GM19351 (cell line): Measurements from ENCODE around the gene PYGB.
"Not testable (repeated sequence)": the region's sequence is repeated elsewhere in the genome, so short reads cannot be mapped to it uniquely, and the experiment has no call there.

Source experiments
- ATAC-seq: cut with Tn5 transposase; IDR thresholded peaks from one replicate; pipeline ENCODE4 v1.9.1; 2021; ENCODE audit warnings: mild to moderate bottlenecking, moderate library complexity; ENCODE audit not compliant: unreplicated experiment

PYGB gene

DNA sequence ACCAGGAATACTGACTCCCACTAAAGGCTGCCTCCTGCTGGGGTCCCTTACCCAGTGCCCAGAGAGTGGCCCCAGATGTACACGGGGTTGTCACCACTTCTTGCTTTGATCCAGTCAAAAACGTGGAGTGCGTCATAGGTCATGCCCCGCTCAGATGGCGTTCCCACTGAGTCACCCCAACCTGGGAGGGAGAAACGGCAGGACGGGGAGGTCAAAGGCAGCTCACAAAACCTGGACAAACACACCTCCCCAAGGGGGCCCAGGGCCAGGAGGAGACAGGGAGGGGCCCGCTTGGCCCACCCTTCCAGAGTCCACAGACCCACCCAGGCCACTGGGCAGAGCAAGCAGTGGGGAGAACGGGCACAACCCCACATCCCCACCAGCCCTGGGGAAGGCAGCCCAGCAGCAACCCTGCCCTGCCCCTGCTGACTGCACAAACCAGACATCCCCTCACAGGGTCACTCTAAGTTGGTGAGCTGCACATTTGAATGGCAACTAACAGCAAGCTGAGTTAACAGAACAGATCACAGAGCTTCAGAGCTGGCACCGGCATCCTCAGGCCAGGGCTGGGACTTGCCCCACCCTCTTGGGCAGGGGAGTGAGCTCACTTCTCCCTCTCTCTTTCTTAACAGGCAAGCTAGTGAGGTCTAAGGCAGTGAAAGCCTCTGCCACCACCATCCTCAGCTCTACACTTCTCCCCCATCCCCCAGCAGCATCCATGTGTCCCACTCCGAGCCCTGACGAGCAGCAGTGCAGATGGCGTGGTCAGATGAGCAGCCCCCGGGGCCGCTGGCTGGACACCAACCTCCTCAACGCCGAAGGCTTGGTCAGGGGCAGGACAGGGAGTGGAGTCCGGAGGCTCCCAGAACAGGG is 61.7 kb downstream of the PYGB start:
- no peak for ATAC-seq

GRCh38 chr20:25310268-25310920 is 62.5 kb downstream of the PYGB start:
- ATAC-seq = peak; percentile 95

DNA sequence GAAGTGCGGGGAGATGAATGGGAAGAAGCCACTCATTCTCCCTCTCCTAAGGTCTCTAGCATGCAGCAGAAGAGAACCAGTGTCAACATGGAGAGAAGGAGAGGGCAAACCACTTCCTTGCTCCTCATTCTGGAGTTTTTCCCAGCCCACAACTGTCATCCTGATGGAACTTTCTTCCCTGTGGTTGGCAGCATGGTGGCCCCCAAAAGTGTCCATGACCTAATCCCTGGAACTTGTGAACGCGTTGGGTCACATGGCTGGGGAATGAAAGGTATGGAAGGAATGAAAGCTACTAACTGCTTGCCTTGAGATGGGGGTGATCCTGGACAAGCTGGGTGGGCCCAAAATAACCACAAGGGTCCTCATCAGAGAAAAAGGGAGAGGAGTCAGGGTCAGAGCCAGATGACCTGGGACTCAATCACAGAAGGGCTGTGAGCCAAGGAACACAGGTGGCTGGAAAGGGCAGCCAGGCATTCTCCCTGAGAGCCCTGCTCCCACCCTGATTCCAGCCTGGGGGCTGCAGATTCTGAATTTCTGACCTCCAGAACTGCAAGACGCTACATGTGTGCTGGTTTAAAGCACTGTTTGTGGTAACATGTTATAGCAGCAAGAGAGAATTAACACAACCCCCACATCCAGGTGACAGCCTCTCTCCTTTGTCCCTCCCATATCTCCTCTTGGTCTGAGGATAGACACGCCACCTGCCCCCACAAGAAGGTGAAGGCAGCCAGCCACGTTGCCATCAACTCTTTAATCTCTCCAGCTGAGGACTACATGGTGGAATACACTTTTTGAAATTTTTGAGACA is 63.2 kb downstream of the PYGB start:
- ATAC-seq = no peak

GRCh38 chr20:25312716-25313115 is 64.8 kb downstream of the PYGB start:
- ATAC-seq = not testable (repeated sequence)

- no peak for ATAC-seq
Observed at GRCh38 chr20:25313593-25313992, 65.7 kb downstream of the PYGB start.

DNA sequence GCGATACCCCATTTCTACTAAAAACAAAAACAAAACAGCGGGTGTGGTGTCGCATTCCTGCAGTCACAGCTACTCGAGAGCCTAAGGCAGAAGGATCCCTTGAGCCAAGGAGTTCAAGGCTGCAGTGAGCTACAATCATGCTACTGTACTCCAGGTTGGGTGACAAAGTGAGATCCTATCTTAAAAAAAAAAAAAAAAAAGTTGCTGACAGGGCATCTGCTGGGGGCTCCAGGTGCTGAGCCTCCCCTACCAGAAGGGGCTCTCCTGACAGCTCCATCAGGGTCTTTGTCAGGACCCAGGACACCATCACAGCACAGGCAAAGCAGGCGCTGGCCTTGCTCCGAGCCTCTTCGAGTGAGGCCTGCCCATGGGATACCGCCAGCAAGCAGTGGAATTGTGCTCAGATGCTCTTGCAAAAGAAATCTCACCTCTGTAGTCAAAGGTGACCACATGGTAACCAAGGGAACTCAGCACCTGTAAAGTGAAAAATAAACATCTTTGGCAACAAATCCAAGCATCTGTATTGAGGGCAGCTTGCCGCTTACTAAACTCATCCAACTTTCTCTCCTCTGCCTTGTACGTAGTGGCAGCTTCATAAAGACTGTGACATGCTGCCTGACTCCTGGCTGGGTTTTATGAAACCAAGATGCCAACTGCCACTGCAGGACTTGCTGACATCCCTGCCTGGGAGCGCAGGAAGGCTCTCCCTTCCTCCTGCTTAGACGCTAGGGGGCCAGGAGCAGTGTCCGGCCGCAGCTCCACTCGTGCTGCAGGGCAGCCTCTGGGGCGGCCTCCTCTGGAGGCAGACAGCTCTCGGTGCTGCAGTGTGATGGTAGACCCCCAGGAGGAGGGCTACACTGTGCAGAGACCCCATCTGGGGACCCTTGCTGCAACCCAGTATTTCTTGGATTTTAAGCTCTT is 66.9 kb downstream of the PYGB start:
- no peak for ATAC-seq

DNA sequence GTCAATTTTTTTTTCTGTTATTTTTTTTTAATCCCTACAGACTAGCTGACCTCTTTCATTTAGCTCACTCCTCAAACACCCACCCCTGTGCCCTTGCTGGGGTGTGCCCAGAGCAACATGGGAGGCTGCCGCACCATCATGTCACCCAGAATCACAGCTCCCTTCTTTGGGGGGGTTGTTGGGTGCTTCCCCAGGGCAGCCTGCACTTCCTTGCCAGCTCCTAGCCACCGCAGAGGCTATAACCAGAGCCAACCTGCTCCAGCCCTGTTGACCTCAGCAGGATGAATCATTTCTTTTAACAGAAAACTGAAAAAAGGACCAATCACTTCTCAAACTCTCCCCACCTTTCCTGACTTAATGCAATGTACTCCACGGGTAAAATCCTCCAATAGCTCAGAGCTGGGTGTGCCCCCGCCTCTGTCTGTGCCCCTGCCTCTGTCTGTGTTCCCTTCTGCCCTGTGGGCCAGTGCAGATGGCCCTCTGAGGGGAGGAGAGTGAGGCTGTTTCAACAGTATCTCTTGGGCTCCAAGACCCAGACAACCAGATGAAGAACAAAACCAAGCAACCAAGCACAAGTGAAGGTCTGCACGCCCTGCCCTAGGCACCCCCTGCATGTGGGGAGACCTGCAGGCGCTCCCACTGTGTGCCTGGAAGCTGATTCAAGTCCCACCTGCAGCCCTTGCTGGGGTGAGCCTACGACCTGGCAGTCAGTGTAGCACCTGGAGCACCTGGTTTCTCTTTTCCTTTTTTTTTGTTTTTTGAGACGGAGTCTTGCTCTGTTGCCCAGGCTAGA is 67.7 kb downstream of the PYGB start:
- no peak for ATAC-seq

DNA sequence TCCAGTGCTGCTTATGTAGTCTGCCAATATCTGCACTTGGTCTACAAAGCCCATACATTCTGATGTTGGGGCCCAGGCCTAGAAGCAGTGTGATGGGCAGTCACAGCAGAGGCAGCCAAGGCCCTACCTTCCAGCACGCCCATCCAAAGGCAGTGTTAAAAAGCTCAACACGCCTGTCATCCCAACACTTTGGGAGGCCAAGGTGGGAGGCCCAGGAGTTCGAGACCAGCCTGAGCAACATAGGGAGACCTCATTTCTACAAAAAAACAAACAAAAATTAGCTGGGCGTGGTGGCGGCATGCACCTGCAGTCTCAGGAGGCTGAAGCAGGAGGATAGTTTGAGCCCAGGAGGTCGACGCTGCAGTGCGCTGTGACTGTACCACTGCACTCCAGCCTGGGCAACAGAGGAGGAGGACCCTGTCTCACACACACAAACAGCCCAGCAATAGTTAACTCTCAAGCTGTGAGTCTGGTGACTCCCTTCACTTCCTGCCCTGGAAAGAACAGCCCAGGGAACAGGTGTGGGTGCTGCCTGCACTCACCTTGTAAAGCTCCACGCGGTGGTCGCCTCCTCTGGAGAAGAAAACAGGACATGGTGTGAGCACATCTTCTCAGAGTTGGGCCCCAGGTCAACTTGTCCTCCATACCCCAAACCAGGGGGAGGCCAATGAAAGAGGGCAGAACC is 68.8 kb downstream of the PYGB start:
- no peak for ATAC-seq

DNA sequence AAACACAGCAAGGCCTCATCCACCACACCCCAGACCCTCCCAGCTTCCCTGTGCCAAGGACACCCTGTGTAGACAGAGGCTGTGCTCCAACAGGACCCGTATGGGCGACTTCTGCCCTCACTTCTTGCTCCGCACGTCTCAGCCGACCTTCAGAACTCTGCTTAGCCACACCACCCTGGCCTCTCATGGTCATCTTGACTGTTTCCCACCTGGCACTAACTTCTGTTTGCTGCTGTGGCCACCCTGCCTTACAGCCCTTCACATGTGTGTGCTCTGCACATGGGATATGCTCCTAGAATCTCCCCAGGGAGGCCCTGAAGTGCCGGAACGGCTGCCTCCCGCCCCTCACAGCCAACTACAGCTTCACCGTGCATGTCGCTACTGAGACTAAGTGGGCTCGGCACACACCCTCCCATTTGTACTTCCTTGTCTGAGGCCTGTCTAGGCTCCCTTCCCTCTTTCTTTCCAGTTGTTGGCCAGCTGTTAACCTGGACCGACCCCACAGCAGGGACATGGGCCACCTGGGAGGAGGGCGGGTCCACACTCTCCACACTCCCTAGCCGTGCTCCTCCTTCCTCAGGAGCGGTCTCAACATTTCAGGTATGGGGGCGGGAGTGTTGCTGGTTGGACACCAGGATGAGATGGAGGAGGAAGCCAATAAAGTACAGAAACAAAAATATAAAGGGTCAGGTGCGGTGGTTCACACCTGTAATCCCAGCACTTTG is 69.6 kb downstream of the PYGB start:
- no peak for ATAC-seq

GRCh38 chr20:25318471-25319240 is 70.8 kb downstream of the PYGB start:
- ATAC-seq = peak; percentile 95

DNA sequence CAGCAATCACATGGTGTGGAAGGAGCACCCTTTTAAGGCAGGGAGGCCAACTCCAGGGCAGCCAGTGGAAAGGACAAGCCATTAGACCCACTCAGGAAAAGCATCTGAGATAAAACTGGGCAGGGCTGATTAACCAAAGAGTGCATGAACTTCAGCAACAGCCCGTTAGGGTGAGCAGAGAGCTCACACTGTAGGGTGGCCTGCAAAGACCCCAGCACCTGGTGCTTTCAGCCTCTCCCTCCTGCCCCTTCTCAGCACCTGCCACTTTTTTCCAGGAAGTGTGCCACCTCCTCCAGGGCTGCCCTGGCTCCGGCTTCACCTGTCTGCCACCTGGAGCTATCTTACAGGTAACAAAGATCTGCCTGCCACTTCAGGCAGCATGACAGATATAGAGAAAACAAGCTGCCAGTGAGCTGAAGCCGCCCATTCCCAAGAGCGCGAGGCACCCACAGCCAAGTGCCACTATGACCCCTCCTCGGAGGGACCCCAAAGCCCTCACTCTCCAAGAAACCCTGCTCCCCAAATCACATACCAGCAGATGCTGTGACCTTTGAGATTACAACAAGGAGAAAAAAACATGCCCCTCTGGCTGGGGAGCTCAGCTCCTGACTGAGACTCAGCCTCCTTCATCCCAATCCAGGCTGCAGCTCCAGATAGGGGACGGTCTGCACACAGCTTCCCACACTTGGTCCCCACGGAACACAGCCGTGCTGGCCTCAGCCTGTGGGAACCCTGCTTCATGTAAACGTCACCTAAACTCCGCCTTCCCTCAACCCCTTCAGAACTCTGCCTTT is 71.6 kb downstream of the PYGB start:
- peak; percentile 24 for ATAC-seq

DNA sequence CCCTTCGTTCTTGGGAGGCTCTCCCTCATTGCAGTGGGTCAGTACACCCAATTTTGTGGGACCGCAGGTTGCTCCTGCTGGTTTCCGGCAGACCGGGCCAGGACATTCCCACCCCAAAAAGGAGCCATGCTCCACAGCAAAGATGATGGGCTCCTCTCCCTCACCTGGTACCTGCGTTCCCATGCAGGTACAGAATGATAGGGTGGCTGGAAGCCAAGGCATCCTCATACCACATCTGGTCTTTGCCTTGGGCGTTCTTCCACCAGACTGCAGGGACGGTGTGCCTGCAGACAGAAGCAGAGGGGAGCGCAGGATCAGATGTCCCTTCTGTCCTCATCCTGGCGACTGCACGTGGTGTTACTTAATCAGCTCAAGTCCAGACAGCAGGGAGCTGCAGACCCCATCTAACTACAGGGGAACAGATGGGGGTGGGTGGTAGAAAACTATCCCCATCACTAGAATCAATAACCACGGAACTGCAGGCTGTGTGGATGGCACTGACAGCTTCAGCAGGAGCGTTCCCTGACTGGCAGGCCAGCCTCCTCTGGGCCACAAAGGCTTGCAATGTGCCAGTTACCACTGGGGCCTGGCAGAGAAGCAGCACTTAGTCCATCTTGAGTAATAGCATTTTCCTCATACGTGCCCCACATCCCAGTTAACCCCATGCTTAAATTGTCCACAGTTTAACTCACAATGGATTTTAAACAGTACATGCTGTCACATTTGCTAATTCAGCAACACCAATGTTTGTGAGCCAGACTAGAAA is 72.3 kb downstream of the PYGB start:
- ATAC-seq = no peak

- ATAC-seq = no peak
Observed at GRCh38 chr20:25321262-25321831, 73.5 kb downstream of the PYGB start.

DNA sequence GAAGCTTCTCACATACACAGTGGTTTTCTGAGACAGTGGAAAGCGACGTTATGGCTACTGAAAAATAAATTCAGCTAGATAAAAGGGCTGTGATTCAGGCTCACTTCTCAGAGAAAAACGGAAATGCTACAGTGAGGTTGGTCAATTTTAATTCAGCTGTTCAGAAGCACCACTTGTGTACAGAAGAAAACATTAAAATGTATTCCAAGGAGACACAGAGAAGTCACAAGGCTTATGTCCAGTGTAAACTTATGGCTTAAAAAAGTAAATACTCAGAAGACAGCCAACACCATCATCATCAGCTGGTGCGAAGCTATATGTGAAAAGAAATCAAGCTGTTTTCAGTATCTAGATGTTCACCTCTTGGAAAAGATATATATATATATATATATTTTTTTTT is 74.1 kb downstream of the PYGB start:
- ATAC-seq = no peak

- no peak for ATAC-seq
Observed at GRCh38 chr20:25323496-25324246, 75.8 kb downstream of the PYGB start.
